Caki2 (cell line): ENCODE measurements around the gene ZNF14. TPM values are rescaled to one million over a fixed set of nuclear protein-coding genes. Genes with fewer than 3 reads are reported as not detected.
"Not testable (repeated sequence)": the region's sequence is repeated elsewhere in the genome, so short reads cannot be mapped to it uniquely, and the experiment has no call there.

Experiments used
- DNase-seq: peaks from one replicate; pipeline ENCODE4 v3.0.0-alpha.2; 2015; ENCODE audit warnings: low read depth
- in situ Hi-C: cut with HindIII; loops from 2 replicates; pipeline ENCODE4 v1.10.0; 2016; ENCODE audit warnings: low sequenced_read_pairs, low pct_unique_long_range_greater_than_20kb, mixed read lengths
- total RNA-seq: library from RNA; depleted of rRNA; stranded (reverse); fragments of >200 nt; shearing (Covaris generic); gene quantifications from 2 replicates; pipeline ENCODE4 v1.2.3, GENCODE V29; 2014; ENCODE audit warnings: low replicate concordance; rRNA removed

Gene ZNF14
- 3.3 and 5.5 TPM in 2 replicates for total RNA-seq

GRCh38 chr19:19732579-19733501 lies at the start of gene ZNF14:
ZNF14 (minus strand) TSS chr19:19733112; CDS start chr19:19732958, 154 bp downstream.
- in situ Hi-C loops, result no loop called here
- DNase-seq, result peak; percentile 93

GRCh38 chr19:19781791-19782190 lies 48.9 kb upstream of the ZNF14 start:
- DNase-seq, in situ Hi-C loops: not testable (repeated sequence)

GRCh38 chr19:19778666-19779065 lies 45.8 kb upstream of the ZNF14 start:
- DNase-seq, result no peak
- in situ Hi-C loops, result no loop called here

GRCh38 chr19:19777692-19778091 lies 44.8 kb upstream of the ZNF14 start:
- no peak for DNase-seq
- in situ Hi-C loops, result no loop called here

GRCh38 chr19:19776206-19777008 lies 43.5 kb upstream of the ZNF14 start:
- in situ Hi-C loops, result no loop called here
- DNase-seq, result peak; percentile 100

- in situ Hi-C loops, result no loop called here
- DNase-seq, result no peak
Measured at GRCh38 chr19:19775891-19776205, 42.9 kb upstream of the ZNF14 start.

- in situ Hi-C loops, result no loop called here
- no peak for DNase-seq
Measured at GRCh38 chr19:19774354-19775033, 41.6 kb upstream of the ZNF14 start.

GRCh38 chr19:19771963-19772362 lies 39.1 kb upstream of the ZNF14 start:
- DNase-seq, in situ Hi-C loops: not testable (repeated sequence)

- DNase-seq, in situ Hi-C loops: not testable (repeated sequence)
Measured at GRCh38 chr19:19769971-19770370, 37.1 kb upstream of the ZNF14 start.

GRCh38 chr19:19758164-19758563 lies 25.3 kb upstream of the ZNF14 start:
- in situ Hi-C loops, result no loop called here
- DNase-seq, result no peak

- in situ Hi-C loops, result no loop called here
- no peak for DNase-seq
Measured at GRCh38 chr19:19752760-19753403, 20.0 kb upstream of the ZNF14 start.

GRCh38 chr19:19751846-19752245 lies 18.9 kb upstream of the ZNF14 start:
- in situ Hi-C loops, result no loop called here

GRCh38 chr19:19750842-19751790 lies 18.2 kb upstream of the ZNF14 start:
- in situ Hi-C loops, result no loop called here
- no peak for DNase-seq

More at GRCh38 chr19:19751846-19752245, 18.9 kb upstream of the ZNF14 start:
- DNase-seq, result no peak

GRCh38 chr19:19749908-19750841 lies 17.3 kb upstream of the ZNF14 start:
- DNase-seq, result no peak
- in situ Hi-C loops, result no loop called here

GRCh38 chr19:19749117-19749907 lies 16.4 kb upstream of the ZNF14 start:
- in situ Hi-C loops, result no loop called here
- DNase-seq, result no peak
